GM18517 (cell line): ENCODE measurements around the gene ACCSL.

Experiments used
- ATAC-seq: cut with Tn5 transposase; IDR thresholded peaks from one replicate; pipeline ENCODE4 v1.9.1; 2021; ENCODE audit warnings: mild to moderate bottlenecking, moderate library complexity; ENCODE audit not compliant: unreplicated experiment

Gene ACCSL

DNA sequence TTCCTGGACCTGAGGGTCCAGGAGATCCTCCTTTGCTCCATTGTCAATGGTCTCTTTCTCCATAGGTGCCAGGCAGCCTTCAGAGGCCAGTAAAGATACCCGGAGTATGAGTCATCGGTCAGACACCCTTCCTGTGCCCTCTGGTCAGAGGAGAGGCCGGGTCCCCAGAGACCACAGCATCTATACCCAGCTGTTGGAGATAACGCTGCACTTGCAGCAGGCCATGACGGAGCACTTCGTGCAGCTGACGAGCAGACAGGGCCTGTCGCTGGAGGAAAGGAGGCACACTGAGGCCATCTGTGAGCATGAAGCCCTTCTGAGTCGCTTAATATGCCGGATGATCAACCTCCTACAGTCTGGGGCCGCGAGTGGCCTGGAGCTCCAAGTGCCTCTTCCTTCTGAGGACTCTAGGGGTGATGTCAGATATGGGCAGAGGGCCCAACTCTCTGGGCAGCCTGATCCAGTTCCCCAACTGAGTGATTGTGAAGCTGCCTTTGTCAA is at the start of gene ACCSL:
ACCSL (plus strand) TSS at position 51 of the 501 bp plus-strand sequence; CDS start at position 107, 56 bp downstream.
- no peak for ATAC-seq

DNA sequence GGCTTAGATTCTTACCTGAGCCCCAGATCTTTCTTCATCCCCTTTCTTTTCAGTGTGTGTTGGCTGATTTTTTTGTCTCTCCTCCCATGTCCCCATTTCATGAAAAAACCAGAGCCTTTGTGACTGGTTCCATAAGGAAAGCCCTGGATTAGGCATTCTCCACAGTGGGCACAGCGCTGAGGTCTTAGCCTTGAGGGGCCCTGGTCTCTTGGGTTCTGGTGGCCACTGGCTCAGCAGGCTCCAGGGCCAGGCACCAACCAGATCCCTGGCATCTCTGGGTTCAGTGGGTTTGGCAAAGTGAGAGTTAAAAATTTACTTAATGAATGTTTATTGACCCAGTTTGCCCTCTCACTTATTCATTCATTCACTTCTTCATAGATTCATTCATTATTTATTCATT is 49.5 kb upstream of the ACCSL start:
- ATAC-seq: no peak

DNA sequence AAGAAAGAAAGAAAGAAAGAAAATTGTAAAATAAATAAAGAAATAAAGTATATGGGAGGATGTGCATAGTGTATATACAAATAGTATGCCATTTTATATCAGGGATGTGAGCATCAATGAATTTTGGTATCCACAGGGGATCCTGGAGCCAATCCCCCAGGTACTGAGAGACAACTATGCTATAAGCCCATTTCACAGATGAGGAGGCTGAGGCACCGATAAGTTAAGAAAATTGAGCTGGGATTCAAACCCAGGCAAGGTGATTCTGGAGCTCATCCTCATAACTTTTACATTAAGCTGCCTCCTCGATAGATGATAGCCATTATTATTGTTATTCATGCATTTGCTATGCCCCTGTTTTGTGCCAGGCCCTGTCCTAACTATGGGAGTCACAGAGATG is 47.0 kb upstream of the ACCSL start:
- ATAC-seq: no peak

DNA sequence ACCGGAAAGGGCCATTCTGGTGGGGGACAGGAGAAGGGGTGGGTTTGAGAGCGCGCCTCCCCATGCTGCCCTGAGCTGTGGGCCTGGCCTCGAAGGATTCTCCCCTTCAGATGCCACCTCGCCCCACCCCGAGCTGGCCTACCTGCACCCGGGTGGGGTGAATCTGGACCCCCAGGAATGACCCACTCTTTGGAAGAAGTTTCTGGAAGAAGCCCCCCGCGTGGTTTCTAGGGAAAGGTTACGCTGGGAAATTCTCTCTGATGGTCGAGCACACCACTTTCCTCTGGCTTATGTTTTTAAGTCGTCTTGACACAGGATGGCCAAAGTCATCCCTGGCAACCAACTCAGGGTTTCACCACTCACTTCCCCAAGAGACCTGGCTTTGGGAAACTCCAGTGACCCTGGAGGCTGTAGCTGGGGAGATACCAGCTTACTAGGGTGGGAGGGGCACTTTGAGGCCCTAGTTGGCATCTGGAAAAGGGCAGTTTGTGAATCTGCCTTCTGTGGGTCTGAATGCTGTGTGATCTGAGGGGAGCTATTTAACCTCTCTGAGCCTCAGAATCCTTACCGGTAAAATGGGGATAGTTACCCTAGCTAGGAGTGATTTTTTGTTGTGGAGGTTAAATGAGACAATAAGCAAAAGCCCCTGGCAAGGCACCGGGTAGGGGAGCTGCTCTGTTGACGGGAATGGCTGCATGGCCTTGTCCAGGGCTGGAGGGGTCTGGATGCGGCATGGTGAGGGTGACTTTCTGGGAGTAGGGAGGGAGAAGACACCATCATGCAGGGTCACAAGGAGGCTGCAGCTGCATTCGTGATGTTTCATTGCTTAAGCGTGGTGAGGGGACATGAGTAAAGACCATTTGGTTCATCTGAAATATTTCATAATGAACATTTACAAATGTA is 45.3 kb upstream of the ACCSL start:
- no peak for ATAC-seq

DNA sequence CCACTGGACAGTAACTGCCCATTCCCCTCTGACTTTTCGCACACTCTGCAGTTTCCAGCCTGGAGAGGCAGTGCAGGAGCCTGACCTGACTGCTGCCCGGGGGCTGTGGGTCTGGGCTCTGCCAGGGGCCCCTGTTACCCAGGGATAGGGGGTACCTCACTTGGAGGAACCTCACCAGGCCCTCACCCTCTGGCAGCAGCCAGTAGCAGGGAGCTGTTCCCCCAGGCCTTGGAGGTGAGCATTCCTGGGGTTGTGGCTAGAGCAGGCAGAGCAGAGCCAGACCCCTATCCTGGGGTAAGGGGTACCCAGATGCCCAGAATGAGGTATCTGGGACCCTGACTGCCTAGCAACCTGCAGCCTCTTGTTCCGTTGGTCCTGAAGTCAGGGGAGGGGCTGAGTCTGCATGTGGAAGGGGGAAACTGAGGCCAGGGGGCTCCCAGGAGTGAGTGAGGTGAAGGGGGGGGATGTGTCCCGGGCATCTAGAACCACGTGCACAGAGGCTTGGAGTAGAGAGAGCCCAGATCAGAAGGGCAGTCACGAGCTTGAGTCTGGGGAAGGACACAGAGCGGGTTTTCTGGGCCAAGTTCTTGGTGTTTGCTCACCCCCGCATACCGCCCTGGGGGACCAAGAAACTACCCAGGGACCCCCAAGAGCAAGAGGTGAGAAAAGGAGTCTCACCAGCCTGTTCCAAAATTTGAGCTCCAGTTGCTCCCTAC is 43.9 kb upstream of the ACCSL start:
- ATAC-seq: no peak

DNA sequence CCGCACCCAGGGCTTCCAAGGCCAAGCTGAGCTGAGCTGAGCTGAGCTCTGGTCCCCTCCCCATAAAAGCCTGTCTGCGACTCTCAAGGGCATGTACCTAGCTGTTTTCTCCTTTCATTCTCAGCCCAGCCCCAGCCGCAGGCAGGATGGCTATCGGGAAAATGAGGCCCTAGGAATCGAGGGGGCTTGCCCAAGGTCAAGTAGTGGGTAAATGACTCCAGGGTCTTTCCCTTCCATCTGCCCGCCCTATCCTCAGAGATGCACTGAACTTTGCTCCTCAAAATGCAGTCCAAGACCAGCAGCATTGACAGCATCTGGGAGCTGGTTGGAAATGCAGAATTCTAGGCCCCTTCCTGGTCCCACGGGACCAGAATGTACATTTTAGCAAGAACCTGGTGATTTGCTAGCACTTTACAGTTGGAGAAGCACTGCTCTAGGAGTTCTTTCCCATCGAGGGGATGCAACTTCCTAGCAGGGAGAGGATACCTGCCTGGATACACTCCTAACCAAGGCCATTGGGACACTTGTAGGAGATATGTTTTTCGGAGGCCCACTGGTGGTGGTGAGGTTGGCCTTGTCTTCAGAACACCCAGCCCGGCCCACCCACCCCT is 43.2 kb upstream of the ACCSL start:
- no peak for ATAC-seq

DNA sequence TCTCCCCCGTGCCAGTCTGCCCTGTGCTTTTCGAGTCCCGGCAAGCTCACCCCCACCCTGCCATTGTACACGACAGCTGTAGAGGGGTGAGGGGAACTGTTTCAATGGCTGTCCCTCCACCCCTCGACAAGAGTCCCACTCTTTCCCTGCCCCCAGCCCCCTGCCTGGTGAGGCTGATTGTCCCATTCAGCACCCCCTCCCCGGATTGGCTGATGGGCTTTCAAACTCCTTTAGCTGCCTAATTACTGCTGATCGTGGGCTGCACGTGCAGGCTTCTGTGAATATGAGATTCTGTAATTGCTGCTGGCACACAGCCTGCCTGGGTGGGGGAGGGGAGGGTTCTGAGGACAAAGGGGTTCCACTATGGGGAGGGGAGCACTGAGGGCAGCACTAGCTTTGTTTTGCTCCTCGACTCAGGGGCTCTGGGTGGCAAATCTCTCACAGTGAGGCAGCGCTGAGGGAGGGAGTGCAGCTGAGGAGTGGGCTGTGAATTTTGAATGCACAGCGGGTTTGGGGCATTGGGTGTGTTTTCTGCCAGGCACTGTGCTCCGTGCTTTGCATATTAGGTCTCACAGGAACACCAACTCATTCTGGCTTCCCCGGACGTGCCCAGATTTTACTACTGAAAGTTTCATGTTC is 42.6 kb upstream of the ACCSL start:
- ATAC-seq: no peak

DNA sequence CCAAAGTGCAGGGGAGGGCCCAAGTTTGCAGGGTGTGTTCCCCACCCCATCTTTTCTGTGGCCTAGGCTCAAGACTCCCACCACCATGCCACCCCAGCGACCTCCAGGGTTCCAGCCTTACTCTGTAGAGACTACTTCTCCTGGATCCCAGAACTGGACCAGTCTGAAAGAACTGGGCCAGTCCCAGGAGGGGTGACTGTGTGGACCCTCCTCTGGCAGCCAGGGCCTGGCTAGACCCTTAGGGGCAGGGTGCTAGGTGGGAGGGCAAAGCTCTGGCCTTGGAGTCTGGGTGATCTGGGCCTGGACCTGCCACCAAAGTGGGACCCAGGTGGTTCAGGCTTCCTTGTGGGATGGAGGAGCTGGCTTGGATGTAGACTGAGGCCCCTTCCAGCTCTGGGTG is 41.8 kb upstream of the ACCSL start:
- ATAC-seq: no peak

DNA sequence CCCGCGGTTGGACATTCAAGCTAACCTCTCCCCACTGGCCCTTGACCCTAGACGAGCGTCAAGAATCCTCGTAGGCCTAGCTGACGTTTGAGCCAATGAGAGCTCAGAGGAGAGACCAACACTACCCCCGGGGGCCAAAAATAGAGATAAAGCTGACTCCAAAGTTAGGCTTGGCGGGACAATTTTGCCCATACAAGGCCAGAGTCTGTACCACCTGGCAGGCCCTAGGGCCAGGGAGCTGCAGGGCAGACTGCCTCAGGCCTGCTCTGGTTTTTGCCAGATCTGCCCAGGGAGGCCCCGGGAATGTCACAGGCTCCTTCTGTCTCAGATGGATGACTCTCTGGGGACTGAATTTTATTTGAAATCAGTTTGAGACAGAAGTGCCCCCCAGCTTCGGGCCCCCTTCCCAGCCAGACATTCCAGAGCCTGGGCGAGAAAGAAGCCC is 40.8 kb upstream of the ACCSL start:
- no peak for ATAC-seq

DNA sequence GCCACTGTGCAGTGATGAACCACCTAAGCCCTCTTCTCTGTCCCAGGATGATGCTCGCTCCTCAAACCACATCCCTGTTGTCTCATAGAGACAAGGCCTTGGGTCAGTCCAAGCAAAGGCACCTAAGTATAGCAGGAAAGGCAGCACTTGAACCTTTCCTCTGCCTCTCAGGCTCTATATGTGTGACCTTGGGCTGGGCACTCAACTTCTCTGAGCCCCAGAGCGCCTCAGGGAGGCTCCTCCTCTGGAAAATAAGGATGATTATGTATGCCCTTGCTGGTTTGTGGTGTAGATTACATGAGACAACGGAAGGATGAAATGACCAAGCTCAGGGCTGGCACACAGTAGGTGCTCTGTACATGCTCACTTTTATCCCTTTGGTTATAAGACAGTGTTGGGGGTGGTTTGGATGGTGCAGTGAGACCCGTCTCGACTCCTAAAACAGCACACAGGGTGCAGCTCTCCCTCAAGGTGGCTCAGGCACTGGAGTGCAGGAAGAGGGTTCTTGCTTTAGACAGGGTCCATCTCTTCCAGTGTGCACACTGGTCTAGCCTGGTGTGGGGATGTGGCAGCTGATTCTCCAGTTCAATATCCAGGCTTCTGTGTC is 40.2 kb upstream of the ACCSL start:
- no peak for ATAC-seq

DNA sequence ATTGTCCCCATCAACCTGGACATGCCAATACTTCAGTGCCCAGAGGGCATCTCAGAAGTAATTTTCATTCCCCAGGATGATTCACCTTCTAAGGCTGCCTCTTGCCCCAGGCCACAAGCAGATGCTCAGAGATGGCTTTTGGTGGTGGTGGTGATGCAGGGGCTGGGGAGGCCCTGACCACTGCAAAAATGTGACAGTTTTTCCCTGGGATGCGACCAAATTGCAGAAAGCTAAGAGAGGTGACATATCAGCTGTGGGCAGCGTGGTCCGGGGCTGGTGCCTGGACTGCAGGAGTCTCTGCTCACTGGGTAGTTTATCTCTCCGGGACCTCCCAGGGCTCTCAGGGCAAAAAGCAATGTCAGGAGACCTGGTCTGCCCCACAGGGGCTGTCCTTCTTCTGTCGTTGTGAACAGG is 39.7 kb upstream of the ACCSL start:
- ATAC-seq: no peak

DNA sequence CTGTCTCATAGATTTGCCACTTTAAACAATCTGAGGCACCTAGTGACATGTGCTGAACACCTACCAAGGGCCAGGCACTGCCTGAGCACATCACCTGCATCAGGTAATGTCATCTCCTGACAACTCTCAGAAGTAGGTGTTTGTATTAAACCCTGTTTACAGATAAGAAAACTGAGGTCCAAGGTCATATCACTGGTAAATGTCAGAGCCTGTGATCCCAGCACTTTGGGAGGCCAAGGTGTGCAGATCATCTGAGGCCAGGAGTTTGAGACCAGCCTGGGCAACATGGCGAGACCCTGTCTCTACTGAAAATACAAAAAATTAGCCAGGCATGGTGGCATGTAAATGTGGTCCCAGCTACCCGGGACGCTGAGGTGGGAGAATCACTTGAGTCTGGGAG is 39.1 kb upstream of the ACCSL start:
- no peak for ATAC-seq

DNA sequence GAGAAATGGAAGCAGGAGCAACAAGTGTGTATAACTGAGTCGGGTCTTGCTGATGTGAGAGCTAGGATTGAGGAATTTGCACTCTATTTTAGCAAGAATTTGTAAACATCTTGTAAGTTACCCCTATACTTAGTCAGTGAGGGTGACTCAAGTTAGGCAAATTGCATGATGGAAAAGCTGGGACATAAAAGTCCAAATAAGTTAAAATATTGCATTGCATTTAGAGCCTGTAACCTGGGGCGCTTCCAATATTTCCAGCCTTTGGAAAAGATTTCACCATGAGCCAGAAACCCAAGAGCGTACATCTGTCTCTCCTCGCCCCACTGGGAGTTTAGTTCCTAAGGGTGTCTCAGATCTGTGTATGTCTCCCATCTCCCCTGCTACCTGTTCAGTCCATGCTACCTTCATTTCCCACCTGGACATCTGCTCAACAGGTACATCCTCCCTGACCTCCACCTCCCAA is 37.0 kb upstream of the ACCSL start:
- ATAC-seq: no peak

DNA sequence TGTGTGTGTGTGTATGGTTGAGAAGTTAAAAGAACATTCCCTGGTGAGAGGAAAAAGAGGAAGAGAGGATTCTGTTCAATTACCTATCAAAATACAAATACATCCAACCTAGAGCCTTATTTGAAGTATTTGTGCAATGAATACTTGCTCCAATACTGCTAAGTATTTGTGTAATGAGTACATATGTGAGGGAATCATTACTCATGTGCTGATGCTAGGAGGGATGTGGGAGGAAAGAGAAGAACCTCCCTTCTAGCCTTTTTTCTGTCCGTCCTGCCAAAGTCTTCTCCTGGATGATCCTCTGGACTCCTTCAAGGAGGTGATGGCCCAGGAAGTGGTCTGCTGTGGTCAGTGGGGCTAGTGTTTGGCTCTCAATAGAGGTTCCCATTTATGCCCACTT is 36.0 kb upstream of the ACCSL start:
- no peak for ATAC-seq

DNA sequence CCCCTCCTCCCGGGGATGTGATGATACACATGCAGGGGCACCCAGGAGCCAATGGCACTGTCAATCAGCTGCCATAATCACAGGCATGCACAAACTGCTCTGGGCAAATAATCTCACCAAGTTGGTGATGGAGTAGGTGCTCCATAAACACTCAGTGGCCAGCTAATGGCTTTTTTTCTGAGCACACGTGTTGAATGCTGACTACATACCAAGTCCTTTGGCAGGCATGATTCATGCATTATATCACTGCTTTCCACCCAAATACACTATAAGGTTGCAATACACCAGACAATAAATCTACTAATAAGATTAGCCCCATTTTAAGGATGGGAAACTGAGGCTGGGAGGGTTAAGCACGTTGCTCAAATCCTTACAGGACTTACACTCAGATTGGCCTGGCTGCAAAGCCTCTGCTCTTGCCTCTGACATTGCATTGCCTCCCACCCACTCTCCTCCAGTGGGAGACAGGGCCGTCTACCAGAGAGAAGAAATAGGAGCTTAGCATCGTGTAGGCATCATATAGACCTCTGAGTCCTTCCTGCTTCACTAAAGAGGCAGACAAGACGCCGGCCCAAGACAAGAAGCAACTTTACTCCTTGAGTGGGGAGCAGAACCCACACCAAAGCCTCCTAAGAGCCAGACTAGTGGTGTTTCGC is 32.7 kb upstream of the ACCSL start:
- no peak for ATAC-seq

DNA sequence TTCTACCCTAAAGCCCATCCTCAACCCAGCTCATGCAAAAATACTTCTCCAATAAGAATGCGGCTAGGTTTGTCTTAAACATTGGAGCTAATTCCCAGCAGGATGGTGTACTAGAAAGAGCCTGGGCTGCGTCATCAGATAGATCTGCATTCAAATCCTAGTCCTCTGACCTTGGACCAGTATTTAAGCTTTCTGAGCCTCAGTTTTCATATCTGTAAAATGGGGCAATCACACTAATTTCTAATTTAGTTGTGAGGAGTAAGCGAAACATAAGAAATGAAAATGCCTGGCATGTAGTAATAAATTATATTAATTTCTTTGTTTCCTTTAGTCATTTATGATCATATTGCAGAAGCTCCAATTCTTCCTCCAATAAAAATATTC is 32.2 kb upstream of the ACCSL start:
- ATAC-seq: no peak

DNA sequence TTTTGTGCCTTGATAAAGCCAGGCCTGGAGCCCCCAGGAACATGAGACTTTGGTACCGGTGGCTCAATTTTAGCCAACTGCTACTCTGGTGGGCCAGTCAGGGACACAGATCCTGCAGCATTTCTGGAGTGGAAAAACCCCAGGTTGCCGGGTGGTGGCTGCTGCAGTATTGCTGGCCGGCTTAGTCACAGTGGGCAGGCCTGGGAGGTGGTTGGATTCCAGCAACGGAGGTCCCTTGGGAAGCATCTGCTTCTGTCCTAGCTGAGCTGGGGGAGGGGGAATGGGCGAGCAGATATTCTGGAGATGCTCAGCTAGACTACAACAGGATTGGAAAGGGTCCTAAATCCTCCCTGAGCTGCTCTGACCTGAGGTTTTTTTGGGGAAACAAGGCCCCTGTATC is 31.6 kb upstream of the ACCSL start:
- ATAC-seq: no peak

DNA sequence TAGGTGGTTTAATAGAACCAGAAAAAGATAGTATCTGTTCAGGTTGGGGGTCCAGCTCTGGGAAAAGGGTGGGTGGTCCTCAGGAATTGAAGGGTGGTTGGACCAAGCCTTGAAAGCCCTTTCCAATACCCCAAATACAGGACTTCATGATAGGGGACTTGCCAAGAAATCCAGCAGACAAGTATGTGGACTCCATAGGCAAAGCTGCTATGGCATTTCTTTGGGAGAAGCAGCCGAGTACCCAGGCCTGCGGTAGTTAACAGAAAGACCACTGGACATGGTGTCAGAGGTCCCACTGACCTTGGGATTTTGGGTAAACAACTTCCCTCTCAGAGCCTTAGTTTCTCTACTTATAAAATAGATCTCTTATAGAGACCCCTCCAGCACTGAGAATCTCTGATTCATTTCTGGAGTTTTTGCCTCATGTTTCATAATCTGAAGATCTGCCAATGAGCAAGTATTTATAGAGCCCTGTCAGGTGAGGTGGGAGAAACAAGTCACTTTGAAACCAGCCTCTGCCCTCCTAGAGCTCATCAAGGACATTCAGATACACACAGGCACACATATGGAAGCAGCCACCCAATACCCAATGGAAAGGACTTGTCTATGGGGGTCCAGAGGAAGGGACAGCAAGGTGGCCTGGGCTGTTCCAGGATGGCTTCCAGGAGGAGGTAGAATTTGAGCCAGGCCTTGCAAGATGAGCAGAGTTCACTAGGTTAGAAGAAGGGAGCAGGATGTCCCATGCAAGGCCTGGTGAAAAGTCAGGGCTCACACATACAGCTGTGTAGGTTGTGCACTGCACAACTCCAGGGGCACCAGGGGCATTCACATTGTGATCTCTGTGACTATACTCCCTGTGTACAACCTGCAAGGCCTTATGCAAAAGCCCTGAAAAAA is 31.0 kb upstream of the ACCSL start:
- no peak for ATAC-seq
